ENCODE data around the gene HKDC1.
"Not testable (repeated sequence)": the region's sequence is repeated elsewhere in the genome, so short reads cannot be mapped to it uniquely, and the experiment has no call there.

The HKDC1 gene, protein sequence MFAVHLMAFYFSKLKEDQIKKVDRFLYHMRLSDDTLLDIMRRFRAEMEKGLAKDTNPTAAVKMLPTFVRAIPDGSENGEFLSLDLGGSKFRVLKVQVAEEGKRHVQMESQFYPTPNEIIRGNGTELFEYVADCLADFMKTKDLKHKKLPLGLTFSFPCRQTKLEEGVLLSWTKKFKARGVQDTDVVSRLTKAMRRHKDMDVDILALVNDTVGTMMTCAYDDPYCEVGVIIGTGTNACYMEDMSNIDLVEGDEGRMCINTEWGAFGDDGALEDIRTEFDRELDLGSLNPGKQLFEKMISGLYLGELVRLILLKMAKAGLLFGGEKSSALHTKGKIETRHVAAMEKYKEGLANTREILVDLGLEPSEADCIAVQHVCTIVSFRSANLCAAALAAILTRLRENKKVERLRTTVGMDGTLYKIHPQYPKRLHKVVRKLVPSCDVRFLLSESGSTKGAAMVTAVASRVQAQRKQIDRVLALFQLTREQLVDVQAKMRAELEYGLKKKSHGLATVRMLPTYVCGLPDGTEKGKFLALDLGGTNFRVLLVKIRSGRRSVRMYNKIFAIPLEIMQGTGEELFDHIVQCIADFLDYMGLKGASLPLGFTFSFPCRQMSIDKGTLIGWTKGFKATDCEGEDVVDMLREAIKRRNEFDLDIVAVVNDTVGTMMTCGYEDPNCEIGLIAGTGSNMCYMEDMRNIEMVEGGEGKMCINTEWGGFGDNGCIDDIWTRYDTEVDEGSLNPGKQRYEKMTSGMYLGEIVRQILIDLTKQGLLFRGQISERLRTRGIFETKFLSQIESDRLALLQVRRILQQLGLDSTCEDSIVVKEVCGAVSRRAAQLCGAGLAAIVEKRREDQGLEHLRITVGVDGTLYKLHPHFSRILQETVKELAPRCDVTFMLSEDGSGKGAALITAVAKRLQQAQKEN

DNA sequence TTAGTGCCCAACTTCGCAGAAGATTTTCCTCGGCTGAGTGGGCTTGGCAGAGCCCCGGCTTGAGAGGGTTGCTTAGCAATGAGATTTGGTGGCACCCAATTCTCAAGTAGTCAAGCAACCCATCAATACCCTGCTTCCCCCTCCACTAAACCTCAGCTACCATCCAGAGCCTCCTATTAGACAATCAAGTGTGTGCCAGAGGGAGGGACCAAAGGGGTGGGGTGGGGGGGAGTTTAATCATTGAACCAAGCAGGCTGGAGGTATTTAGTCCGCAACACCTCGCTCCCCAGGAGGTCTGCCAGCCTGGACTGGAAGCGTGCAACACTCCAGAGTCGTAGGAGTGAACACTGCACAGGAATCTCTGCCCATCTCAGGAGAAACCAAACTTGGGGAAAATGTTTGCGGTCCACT is at the start of gene HKDC1:
HKDC1 (plus strand) TSS at position 292 of the 411 bp plus-strand sequence; CDS start at position 396, 104 bp downstream.
- DNase-seq, result no peak

DNA sequence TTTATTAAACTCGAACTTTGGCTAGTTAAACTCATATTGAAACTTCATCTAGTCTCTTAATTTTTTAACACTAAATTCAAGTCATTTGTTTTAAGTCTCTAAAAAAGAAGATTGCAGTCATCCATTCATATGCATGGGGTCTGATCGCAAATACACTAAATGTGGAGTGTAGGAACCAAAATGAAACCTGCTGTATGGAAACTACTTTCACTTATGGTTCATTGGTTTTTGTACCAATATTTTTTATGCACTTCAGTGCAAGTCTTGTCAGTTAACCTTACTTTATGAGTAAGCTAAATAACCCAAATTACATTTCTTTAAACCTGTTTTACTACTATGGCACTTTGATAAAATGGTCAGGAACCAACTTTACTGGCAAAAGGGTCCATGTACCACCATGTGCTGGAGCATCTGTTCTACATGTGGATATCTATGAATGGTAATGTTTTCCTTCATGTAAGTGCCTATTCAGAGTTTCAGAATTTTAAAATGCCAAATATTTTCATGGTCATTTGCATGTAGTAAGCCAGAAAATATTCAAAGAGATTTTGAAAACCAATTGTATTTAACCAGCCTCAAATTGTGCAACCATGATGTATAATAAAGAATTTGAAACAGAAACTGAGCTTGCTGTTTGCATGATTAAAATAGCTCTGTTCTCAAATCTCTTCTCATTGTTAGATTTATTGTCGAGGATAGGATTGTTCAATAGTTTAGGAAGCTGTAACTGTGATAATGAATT is 47.7 kb upstream of the HKDC1 start:
- DNase-seq, result no peak

DNA sequence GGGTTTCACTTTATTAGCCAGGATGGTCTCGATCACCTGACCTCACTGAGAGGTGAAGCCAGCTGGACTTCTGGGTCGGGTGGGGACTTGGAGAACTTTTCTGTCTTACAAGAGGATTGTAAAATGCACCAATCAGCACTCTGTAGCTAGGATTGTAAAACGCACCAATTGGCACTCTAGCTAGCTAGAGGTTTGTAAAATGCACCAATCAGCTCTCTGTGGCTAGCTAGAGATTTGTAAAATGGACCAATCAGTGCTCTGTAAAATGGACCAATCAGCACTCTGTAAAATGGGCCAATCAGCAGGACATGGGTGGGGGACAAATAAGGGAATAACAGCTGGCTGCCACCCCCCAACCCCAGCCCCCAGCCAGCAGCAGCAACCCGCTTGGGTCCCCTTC is 44.8 kb upstream of the HKDC1 start:
- not testable (repeated sequence) for DNase-seq

DNA sequence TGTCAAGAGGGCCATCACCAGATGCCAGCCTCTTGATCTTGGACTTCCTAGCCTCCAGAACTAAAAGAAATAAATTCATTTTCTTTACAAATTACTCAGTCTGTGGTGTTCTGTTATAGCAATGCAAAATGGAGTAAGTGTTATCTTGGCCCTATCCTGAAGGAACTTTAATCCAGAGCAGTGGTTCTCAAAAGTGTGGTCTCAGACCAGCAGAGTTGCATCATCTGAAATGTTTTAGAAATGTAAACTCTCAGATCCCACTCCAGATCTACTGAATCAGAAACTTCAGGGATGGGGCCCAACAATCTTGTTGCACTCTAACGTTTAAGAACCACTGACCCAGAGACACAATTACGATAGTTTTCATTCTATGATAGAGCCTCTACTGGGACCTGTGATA is 43.3 kb upstream of the HKDC1 start:
- DNase-seq, result no peak

DNA sequence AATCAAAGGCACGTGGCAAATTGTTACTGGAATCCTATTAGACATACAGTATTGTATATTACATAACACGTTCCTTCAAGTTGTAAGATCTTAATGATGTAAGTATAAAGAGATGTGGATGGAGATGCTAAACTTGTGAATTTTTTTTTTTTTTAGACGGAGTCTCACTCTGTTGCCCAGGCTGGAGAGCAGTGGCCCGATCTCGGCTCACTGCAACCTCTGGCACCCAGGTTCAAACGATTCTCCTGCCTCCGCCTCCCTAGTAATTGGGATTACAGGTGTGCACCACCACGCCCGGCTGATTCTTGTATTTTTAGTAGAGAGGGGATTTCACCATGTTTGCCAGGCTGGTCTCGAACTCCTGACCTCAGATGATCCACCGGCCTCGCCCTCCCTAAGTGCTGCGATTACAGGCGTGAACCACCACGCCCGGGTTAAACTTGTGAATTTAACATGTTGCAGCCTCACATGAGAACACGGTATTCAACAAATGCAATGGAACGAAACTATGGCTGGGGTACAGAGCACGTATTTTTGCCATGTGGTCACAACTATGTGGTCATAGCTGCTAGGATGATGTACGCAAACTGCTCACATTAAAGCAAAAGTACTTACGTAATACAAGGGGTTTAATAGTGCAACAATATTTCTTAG is 40.9 kb upstream of the HKDC1 start:
- no peak for DNase-seq

DNA sequence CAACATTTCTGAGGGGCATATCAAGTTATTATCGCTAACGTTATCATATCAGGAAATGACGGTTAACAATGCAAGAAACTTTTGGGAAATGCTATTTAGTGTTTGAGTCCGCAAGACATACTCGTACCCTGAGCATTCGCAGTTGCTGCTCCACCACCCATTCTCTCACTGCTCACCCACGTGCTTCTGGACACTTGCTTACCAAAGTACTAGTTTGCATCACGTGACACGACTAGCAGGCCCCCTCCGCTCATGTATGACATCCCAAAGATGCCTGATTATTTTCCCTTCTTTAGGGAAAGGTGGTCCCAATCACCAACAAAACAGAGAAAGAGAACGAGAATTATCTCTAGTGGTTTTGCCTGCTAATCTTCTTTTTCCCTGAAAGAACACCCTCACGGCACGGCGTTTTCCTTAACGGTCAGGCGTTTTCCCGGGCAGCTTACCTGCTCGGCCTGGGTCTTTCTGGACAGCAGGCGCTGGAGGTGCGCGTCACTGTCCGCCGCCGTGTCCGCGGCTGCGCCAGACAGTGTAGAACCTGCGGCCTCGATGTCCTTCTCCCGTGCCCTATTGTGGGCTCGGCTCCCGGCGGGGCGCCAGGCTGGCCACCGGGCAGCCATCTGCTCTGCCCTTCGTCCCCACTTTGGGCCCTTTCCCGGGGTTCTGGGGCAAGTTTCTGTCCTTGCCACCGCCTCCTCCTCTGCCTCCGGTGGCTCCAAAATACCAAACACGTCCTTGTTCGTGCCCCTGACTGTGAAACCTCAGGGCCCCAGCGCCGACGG is 40.2 kb upstream of the HKDC1 start, which contains the start of gene SUPV3L1:
SUPV3L1 (plus strand) TSS at position 492 of the 782 bp plus-strand sequence; CDS start at position 550, 58 bp downstream.
- DNase-seq, result peak; percentile 88

DNA sequence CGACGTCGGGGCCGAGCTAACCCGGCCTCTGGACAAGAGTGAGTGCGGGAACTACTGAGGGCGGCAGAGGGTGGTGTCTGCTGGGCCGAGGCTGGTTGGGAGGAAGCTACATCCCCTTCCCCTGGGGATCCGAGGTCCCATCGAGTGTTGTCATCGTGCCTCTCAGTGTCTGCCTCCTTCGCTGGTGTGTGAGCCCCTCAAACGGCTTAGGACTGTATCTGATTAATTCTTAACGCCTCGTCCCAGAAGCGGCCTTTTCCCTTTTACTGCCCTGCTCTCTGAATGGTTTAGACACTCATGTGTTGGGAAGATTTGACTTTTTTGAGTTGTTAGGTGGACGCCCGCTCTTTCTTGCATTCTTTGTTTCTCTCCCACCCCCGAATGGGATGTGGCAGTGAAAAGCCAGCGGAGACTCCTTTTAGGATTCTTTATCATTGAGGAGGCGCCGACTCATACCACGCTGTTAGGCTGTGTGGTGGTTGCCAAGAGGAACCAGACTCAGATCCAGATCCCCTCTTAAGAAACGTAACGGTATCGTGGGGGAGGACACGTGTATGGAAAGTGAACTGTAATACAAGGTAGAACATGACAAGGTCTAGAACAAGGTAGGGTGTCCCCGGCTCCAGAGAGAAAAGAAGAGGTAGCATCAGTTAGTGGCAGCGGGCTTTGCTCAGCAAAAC is 39.5 kb upstream of the HKDC1 start:
- DNase-seq, result no peak

DNA sequence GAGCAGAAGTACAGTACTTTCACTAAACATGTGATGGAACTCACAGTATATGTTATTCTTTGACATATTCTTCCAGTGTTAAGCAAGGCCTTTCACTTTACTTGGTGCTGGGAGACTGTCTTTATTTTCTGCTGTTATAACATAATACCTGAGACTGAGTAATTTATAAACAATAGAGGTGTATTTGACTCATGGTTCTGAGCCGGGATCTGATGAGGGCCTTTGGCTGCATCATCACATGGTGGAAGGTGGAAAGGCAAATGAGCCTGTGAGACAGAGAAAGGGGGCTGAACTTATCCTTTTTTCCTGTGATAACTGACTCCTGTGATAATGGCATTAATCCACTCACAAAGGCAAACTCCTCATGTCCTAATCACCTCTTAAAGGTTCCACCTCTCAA is 38.7 kb upstream of the HKDC1 start:
- DNase-seq, result no peak

DNA sequence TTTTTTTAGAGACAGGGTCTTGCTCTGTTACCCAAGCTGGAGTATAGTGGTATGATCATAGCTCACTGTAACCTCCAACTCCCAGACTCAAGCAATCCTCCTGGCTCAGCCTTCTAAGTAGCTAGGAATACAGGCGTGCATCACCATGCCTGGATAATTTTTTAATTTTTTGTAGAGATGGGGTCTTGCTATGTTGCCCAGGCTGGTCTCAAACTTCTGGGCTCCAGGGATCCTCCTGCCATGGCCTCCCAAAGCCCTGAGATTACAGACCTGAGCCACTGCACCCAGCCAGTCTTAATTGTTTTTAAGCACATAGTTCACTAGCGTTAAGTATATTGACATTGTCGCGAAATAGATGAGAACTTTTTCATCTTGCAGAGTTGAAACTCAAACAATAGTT is 38.1 kb upstream of the HKDC1 start:
- no peak for DNase-seq

DNA sequence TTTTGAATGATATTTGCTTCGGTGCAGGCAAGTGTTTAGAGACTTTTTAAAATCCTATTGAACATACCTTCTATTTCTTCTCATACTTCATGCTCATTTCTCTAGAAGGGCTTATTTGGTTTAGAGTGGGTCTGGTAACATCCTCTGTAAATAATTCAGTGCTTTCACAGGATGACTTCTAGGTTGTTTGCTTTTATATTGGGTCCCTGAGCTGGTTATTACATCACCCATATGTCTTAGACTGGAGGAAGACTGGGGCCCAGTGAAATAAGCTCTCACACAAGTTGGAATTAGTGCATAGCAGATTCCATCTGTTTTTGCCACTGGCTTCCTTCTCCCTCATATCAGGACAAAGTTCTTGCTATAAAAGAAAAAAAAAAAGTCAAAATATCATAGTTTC is 33.6 kb upstream of the HKDC1 start:
- no peak for DNase-seq

DNA sequence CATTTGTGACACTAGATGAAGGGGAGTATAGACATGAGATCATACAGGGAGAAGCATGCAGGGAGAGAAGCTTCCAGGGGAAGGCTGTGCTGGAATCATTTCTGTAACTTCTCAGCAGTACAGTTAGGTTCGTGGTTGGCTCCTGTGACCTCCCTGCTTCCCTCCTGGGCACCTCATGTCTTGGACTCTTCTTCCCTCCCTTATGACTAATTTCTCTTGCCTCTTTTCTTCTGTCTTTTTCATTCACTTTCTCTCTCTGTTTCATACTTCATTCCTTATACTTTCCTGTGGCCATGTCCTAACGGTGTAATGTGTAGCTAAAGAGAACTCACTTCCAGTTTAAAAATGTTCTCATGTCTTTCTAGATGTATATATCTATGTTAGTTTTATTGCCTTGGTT is 19.1 kb upstream of the HKDC1 start:
- DNase-seq, result no peak

DNA sequence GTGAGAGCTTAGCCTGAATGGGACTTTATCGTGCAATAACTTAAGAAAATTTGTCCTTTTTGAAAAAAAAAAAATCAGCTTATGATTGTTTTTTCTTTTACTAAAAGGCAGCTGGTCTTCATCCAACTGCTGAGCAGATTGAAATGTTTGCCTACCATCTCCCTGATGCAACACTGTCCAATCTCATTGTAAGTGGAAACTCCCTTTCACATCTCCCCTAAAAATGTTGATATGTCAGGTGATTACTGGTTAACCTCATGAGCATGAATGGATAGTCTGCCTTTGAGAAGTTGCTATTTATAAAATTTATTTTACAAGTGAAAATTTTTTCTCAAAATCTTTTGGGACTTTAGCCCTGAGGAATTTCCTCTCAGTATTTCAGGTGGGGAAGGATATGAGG is 17.8 kb upstream of the HKDC1 start:
- no peak for DNase-seq

DNA sequence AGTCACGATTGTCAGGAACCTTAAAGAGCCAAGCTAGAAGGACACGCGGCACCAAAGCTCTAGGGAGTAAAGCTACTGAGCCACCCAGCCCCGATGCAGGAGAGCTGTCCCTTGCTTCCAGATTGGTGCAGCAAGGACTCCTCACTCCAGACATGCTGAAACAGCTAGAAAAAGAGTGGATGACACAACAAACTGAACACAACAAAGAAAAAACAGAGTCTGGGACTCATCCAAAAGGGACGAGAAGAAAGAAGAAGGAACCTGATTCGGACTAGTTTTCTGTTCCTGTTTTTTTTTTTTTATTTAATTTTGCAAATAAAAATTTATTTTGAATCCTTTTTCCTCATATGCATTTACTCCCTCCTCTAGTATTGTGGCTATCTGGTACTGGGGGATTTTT is 11.4 kb upstream of the HKDC1 start:
- DNase-seq, result no peak

DNA sequence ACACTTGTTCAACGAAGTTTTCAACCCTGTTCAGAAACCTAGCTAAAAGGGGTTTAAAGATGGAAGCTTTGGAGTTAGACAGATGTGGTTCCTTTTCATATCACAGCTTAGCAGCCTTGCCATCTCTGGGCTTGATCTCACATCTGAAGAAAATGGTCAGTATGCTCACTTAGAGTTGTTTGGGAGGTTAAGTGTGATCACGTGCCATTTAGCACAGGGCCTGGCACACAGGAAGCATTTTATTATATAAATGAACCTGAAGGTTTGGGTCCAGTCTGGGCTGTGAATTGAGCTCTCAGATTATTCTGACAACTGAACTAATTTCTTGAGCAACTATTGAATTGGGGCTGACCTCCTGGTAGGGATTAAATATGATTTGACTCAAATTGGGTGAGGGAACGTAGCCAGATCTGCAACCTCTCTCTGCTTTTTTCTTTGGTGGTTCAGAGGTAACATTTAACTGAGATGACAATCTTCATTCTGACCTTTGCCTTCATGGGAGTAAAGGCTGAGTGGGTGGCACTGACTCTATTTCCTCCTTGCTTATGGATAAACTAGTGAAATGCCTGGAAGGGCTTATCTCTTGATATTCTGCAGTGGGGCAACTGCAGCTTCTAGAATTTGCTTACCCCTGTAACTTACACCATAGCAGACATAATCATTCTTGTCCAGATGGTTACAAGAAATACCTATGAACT is 10.2 kb upstream of the HKDC1 start:
- no peak for DNase-seq

DNA sequence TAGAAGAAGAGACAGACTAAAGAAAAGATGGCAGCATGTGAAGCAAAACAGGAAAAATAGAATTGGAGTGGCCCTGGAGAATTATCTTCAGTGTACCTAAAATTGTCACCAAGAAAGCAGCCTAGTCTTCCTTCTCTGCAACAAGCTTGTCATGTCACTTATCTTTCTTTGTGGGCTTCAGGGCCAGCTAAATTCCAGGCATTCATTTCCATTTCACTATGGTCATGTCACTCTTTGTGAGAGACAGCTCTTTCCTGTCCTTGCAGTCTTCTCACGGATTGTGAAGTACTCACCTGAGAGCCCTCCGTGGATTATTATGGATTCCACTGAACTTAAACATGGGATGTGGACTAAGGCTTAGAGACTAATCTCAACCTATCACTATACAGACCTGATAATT is 9.0 kb upstream of the HKDC1 start:
- no peak for DNase-seq

DNA sequence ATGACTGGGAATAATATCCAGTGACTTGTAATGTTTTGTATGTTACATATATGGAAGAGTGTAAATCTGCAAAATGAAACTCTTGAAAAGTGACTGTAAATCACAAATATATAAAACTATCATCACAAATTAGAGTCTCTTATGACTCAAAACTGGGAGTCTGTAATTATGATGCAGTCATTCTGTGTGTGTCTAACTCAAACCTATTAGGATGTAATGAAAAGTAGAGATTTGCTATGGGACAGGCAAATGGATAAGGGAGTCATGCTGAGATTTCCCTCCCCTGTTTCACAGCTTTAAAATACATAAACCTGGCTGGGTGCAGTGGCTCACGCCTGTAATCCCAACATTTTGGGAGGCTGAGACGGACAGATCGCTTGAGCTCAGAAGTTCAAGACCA is 8.6 kb upstream of the HKDC1 start:
- DNase-seq, result no peak

DNA sequence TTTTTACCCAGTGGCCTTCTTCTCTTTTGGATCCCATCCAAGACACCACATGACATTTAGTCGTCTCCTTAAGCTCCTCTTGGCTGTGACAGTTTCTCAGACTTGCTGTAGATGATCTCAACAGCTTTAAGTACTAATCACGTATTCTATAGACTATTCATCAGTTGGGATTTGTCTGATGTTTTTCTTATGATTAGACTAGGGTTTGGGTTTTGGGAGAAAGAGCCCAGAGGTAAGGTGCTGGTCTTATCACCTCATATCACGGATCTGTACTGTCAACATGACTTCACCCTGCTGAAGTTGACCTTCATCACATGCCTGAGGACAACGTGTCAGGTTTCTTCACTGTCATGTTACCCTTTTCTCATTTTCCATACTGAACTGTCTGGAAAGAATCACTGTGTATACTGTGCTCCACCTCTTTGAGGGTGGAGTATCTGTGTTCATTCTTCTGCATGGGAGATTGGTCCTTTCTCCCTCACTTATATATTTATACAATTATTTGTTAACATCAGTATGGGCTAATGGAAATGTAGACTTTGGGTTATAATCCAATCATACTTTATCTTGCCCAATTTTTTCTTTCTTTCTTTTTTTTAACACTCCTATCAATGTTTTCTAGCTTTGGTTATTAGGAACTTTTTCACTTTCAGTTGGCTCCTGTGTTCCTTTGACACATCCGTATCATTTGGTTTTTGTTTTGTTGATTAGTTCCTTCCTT is 6.4 kb upstream of the HKDC1 start:
- no peak for DNase-seq

DNA sequence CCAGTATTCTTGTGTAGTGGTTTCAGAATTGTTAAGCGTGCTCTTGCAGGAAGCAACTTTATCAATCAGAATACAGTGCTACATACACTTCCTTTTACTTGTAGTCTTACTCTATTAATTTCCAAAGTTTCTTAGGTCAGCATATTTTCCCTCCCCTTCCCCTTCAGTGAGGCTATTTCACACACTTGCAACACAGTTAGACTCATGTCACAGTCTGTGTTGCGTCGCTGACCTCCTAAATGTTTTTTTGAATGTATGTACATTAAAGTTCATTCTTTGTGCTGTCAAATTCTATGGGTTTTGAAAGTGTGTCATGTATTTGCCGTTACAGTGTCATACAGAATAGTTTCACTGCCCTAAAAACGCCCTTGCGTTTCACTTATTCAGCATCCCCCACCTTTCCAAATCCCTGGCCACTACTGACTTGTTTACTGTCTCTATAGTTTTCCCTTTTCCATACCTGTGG is 5.4 kb upstream of the HKDC1 start:
- DNase-seq, result no peak

DNA sequence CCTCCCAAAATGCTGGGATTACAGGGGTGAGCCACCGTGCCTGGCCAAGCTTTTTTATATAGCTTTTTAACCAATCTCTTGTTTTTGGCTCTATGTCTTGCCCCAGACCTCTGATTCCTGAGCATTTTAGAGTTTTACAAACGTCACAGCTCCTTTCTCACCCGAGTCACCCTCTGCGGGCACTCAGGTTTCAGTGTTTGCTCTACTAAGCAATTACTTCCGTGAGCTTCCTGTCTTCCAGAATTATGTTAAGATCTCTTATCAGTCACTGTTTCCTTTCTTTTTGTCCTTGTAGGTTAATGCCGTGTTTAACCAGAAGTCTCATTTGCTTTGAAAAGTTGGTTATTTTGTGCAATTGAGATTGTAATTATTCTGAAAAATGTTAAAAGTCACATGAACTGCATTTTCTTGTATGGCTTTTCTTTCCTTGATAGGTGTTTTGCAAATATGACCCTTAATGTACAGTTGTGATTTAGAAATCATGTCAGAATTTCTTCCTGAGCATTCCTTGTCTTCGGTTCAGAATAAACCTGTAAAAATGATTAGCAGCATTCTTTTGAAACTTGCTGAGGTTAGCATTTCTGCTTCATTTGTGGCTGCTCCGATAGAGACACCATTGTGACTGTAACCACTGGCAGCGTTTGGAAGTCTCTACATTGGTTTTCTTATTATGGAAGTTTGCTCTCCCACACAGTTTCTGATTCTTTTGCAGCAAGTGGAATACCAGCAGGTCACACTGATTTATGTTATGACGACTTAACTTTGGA is 4.5 kb upstream of the HKDC1 start:
- no peak for DNase-seq
